Adrenal gland (tissue), 12 donors: Measurements from ENCODE around the gene TRAF1. TPM values are rescaled to one million over a fixed set of nuclear protein-coding genes. Genes with fewer than 3 reads are reported as not detected.
A peak's percentile ranks its signal among the peaks of the same experiment; 100 is the strongest.

Experiments
- DNase-seq, 7 donors: peaks; one replicate each; pipeline ENCODE4 v3.0.0-alpha.2; 2019 to 2020
- H3K27ac ChIP-seq, 5 donors: fragments of 200-600 bp; sonication (generic) in 4 of 5; 1 replicate in 3 of 5; 2 replicates in 2 of 5; pipeline versions ENCODE4 v1.5.1 to v1.8.0; 2016 to 2020; ENCODE audit warnings: mild to moderate bottlenecking in 1 of 5
- H3K27me3 ChIP-seq: fragments of 200-600 bp; 2 replicates; pipeline ENCODE4 v1.8.0; 2021
- H3K36me3 ChIP-seq, 2 donors: fragments of 200-600 bp; replicated peaks in 1 of 2; 1 replicate in 1 of 2; 2 replicates in 1 of 2; pipeline versions ENCODE4 v1.5.1 to v1.8.0; 2018 to 2022
- H3K4me1 ChIP-seq, 2 donors: fragments of 200-600 bp; replicated peaks in 1 of 2; 1 replicate in 1 of 2; 2 replicates in 1 of 2; pipeline versions ENCODE4 v1.5.1 to v1.8.0; 2018 to 2021
- H3K4me3 ChIP-seq, 4 donors: fragments of 200-600 bp; sonication (generic) in 3 of 4; one replicate each; pipeline ENCODE4 v1.5.1; 2016 to 2018
- H3K9me3 ChIP-seq, 3 donors: fragments of 200-600 bp; sonication (generic) in 1 of 3; replicated peaks in 1 of 3; 1 replicate in 2 of 3; 2 replicates in 1 of 3; pipeline versions ENCODE4 v1.5.1 to v1.8.0; 2016 to 2021
- POLR2A ChIP-seq, 2 donors: fragments of 450-650 bp; IDR thresholded peaks; one replicate each; pipeline ENCODE4 v1.6.1; 2017; ENCODE audit warnings: antibody characterized with exemption in 2 of 2, mild to moderate bottlenecking in 2 of 2, moderate library complexity in 1 of 2
- WGBS, 4 donors: extraction: QIAGEN DNeasy Blood & Tissue Kit in 2 of 4; methylation state at CpG; one replicate each; pipeline versions ENCODE4 v1.1.5 to v1.1.7; 2013 to 2017; 5-methylcytosine and 5-hydroxymethylcytosine counted together
- intact Hi-C, 2 donors: fragments of 100-400 bp; cut with DNase I; formaldehyde crosslinking; loops; one replicate each; pipeline versions ENCODE4 v1.14.1 to v1.15.0; 2022 to 2023
- polyA plus RNA-seq, 3 donors: library from polyadenylated mRNA; stranded (reverse); fragments of 200-250 nt in 2 of 3; fragments of 350-450 nt in 1 of 3; fragmentation: Illumina TruSeq in 1 of 3; extraction: RNeasy Lipid Tissue Mini Kit (QIAGEN cat#74804) in 1 of 3; gene quantifications; one replicate each; pipeline ENCODE4 v1.2.3, GENCODE V29; 2013 to 2014
- total RNA-seq, 9 donors: library from RNA; depleted of rRNA in 4 of 9; stranded (reverse); fragments of >200 nt in 4 of 9; fragments of 120-200 nt in 1 of 9; fragmentation: NEBNext Ultra II Directional in 1 of 9; extraction: Animal tissue kit (Norgen Biotek cat#: 25700) in 1 of 9; gene quantifications; one replicate each; pipeline versions ENCODE4 v1.1.0 to v1.2.4, GENCODE V29; 2013 to 2023
- TF ChIP-seq, protein P1 (sequence below), 6 experiments: fragments of 450-650 bp in 4 of 6; fragments of 200-600 bp in 2 of 6; sonication (generic) in 1 of 6; IDR thresholded peaks; 1 replicate in 5 of 6; 2 replicates in 1 of 6; pipeline versions ENCODE4 v1.5.1 to v1.8.0; 2016 to 2021; ENCODE audit warnings: antibody characterized with exemption in 6 of 6, mild to moderate bottlenecking in 2 of 6, moderate library complexity in 1 of 6
- donor health status: healthy with polysubstance abuse.
- donor health status: Bipolar disorder and iron deficiency.
- donor health status: DM: yes; HTN: yes; CAD: no.
- donor health status: DM: no; HTN: no; CAD: no.
- donor health status: DM: no; HTN: no; CAD: no.
- donor health status: DM: yes; HTN: yes; CAD: no.

Gene TRAF1
- total and polyA plus RNA-seq, 12 donors: 1.6 to 42.7 (median 7.0) TPM

DNA sequence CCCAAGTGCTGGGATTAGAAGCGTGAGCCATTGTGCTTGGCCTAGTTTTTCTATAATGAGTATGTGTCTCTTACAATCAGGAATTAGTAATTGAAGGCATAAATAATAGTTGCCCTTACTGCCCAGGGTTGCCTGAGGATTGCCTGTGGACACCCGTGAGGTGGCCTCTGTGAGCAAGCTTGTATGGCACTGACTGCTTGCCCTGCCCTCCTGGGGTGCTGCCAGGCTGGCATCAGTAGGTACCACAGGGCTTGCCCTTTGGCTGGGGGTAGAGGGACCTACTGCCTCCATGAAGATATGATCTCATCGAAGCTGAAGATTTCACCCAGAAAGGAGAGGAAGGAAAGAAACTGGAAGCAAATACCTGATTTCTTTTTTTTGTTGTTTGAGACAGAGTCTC, 25.8 kb downstream of the TRAF1 start:
- Histone ChIP-seq H3K36me3 (peaks cover 0 to 5% of the 10 kb centered on the region in 2 donors), H3K4me1 (peaks cover 0 to 8% of the 10 kb centered on the region in 2 donors), H3K27ac (no peak overlapping the region), H3K4me3 (no peak overlapping the region), H3K9me3 (no peaks in the 10 kb centered on the region), H3K27me3 (no peaks in the 10 kb centered on the region)
- intact Hi-C loops: no loop called here
- DNase-seq: peak in 1 of 7 donors; percentile 32
- no peak for TF ChIP-seq POLR2A (IDR thresholded peaks at IDR 0.05)
- TF ChIP-seq, protein P1, sequence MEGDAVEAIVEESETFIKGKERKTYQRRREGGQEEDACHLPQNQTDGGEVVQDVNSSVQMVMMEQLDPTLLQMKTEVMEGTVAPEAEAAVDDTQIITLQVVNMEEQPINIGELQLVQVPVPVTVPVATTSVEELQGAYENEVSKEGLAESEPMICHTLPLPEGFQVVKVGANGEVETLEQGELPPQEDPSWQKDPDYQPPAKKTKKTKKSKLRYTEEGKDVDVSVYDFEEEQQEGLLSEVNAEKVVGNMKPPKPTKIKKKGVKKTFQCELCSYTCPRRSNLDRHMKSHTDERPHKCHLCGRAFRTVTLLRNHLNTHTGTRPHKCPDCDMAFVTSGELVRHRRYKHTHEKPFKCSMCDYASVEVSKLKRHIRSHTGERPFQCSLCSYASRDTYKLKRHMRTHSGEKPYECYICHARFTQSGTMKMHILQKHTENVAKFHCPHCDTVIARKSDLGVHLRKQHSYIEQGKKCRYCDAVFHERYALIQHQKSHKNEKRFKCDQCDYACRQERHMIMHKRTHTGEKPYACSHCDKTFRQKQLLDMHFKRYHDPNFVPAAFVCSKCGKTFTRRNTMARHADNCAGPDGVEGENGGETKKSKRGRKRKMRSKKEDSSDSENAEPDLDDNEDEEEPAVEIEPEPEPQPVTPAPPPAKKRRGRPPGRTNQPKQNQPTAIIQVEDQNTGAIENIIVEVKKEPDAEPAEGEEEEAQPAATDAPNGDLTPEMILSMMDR (IDR thresholded peaks at IDR 0.05): no peak
- 60 to 89% (median 74%) methylated on average over 3 of the region's 3 CpGs for WGBS, 4 donors

DNA sequence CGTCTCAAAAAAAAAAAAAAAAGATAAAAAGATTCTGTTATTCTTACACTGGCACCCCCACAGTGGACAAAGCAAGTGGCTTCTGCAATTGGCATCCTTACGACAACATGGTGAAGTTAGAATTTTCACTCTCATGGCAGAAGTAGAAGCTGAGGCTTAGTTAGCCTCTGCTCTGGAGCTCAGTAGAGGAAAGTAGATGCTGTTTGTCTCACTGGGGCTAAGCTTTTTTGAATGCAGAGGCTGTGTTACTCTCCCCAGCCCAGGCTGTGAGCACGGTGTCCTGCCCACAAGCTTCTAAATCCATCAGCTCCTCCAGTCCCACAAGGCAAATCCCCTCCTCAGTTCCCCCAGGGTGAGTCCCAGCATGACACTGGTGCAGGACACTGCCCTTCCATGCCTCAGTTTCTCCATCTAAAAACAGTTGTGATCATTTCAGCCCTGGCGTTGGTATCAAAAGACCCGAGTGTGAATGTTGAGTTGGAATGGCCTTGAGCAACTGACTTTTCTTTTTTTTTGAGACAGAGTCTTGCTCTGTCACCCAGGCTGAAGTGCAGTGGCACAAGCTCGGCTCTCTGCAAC, 27.0 kb downstream of the TRAF1 start:
- Histone ChIP-seq H3K4me1 (peaks cover 0 to 13% of the 10 kb centered on the region in 2 donors), H3K36me3 (peaks cover 0 to 4% of the 10 kb centered on the region in 2 donors), H3K4me3 (no peak overlapping the region), H3K27ac (no peak overlapping the region), H3K27me3 (no peaks in the 10 kb centered on the region), H3K9me3 (no peaks in the 10 kb centered on the region)
- no peak for DNase-seq
- intact Hi-C loops: no loop called here
- WGBS, 4 donors: 62 to 77% (median 66%) methylated on average over 6 of the region's 6 CpGs
- no peak for TF ChIP-seq POLR2A (IDR thresholded peaks at IDR 0.05)
- TF ChIP-seq, protein P1 (IDR thresholded peaks at IDR 0.05): no peak

DNA sequence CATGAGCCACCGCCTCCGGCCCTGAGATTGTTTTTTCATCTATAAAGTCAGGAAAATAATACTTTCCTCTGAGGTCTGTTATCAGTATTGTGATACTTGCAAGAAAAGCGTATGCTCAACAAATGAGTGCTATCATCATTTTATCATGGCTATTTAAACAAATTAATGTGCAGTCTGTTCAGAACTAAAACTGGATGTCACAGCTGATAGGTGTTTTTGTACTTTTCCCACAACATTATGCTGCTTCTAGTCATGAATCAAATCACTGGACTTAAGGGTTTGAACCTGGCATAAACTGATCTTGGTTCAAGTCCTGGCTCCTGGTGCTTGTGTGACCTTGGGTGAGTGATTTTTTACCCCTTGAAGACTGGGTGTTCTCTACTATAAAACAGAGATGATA, 28.2 kb downstream of the TRAF1 start:
- TF ChIP-seq, protein P1 (IDR thresholded peaks at IDR 0.05): no peak
- TF ChIP-seq POLR2A (IDR thresholded peaks at IDR 0.05): no peak
- H3K27me3 ChIP-seq: no peaks in the 10 kb centered on the region
- no peak for DNase-seq
- intact Hi-C loops: no loop called here
- H3K4me3 ChIP-seq: no peak overlapping the region
- H3K36me3 ChIP-seq: no peaks in the 10 kb centered on the region
- WGBS, 4 donors: 70 to 87% (median 83%) methylated on average over 3 of the region's 3 CpGs
- H3K4me1 ChIP-seq: peaks cover 0 to 16% of the 10 kb centered on the region in 2 donors
- H3K9me3 ChIP-seq: no peaks in the 10 kb centered on the region
- no peak overlapping the region for H3K27ac ChIP-seq

DNA sequence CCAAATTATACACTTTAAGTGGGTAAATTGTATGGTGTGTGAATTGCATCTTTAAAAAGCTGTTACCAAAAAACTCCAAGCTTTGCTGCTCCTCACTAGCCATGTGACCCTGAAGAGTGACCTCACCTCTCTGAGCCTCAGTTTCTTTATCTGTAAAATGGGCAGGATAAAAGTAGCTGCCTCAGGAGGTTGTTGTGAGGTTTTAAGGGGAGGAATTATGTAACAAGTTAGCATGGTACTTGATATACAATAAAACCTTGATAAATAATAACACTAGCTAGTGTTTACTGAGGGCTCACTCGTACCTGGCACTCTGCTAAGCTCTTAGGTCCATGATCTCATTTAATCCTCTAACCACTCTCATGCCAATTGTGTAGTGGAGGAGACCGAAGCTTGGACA, 30.6 kb downstream of the TRAF1 start:
- TF ChIP-seq, protein P1 (IDR thresholded peaks at IDR 0.05): no peak
- no peak for TF ChIP-seq POLR2A (IDR thresholded peaks at IDR 0.05)
- Histone ChIP-seq H3K4me3 (no peak overlapping the region), H3K27me3 (no peaks in the 10 kb centered on the region), H3K36me3 (no peaks in the 10 kb centered on the region), H3K4me1 (peaks cover 0 to 21% of the 10 kb centered on the region in 2 donors), H3K9me3 (no peaks in the 10 kb centered on the region), H3K27ac (no peak overlapping the region)
- intact Hi-C loops: no loop called here
- WGBS, 4 donors: 91 to 97% (median 94%) methylated on average over 2 of the region's 2 CpGs
- no peak for DNase-seq
